ENCODE results near the gene MOB3B.

MOB3B gene

DNA sequence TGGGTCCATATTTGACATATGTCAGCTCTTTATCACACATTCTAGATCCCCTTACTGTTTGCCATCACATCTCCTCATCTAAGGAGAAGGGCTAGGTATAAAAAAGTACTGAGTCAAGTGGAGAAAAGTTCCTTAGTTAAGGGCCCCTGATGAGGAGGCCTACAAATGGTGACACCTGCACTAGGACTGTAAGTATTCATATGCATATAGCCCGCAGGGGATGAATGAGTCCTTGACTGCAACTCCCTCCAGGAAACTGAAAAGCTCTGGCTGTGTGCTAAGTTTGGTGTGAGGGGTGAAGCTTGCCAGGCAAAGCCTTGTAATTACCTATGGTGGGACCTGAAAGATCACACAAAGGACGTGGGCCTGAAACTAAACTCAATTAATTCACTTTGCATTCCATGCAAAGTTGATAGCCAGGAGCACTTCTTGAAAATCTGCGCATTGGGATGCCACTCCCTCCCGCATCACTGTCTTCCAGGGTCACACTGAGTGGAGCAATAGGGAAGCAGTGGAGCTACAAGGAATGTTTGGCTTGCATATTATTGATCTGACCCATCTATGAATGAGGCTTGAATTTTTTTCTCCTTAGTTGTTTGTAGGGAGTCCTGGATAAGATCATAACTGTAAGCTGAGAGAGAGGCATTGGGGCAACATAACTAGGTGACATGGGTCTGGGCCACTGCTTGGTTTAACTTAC is 220.8 kb downstream of the MOB3B start:
- ChIA-PET CTCF (no interaction called here), POLR2A (no interaction called here)
- H3K36me3 ChIP-seq (ENCODE audit: control insufficient read depth in 2 of 2, insufficient read depth in 1 of 2, low read length in 2 of 2), result no peaks in the 10 kb centered on the region
- H3K9me3 ChIP-seq (ENCODE audit: control insufficient read depth, insufficient read depth, low read depth, low read length), result no peaks in the 10 kb centered on the region
- TF ChIP-seq GLI2 (tag by site-specific recombination; IDR thresholded peaks at IDR 0.05; ENCODE audit: borderline replicate concordance, low read depth) (no peak), ZFP69B (tag by site-specific recombination; IDR thresholded peaks at IDR 0.05) (no peak), ZNF239 (tag by site-specific recombination; IDR thresholded peaks at IDR 0.05) (no peak), ZNF747 (tag by site-specific recombination; IDR thresholded peaks at IDR 0.05) (no peak), ZBTB7A (tag by site-specific recombination; IDR thresholded peaks at IDR 0.05; ENCODE audit: low read depth) (no peak), ZNF184 (tag by site-specific recombination; IDR thresholded peaks at IDR 0.05) (no peak), ZNF624 (tag by site-specific recombination; IDR thresholded peaks at IDR 0.05) (no peak), ZNF175 (tag by site-specific recombination; IDR thresholded peaks at IDR 0.05) (no peak), SP3 (tag by site-specific recombination; IDR thresholded peaks at IDR 0.05) (no peak), ZNF48 (tag by site-specific recombination; IDR thresholded peaks at IDR 0.05) (no peak), ZNF776 (tag by site-specific recombination; IDR thresholded peaks at IDR 0.05; ENCODE audit: borderline replicate concordance) (no peak), ZNF169 (tag by site-specific recombination; IDR thresholded peaks at IDR 0.05) (no peak), ZNF585B (tag by site-specific recombination; IDR thresholded peaks at IDR 0.05) (no peak), ZNF623 (tag by site-specific recombination; IDR thresholded peaks at IDR 0.05) (no peak), ZFP37 (tag by site-specific recombination; IDR thresholded peaks at IDR 0.05) (no peak)
- H3K4me1 ChIP-seq (ENCODE audit: control insufficient read depth, insufficient read depth, low read length), result no peaks in the 10 kb centered on the region
- no peak overlapping the region for H3K27ac ChIP-seq (ENCODE audit: extremely low read depth, low read depth, low read length)
- no peak overlapping the region for H3K4me3 ChIP-seq (ENCODE audit: low read depth, low read length)

DNA sequence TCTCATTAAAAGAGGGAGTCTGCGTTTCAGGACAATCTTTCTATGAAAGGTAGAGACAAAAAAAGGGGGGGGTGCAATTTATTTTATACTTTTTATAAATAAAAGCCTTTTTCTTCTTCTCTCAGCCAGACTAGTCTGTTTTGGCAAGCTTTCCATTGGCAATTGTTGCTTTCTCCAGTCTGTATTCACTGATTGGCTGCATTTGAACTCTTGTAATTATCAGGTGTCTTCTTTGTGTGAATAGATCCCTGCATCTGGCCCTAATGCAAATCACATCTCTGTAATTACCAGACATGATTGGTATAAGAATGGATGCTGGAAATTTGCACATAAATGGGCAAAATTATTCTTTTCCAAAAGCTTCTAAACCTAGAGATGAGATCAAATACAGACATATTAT is 225.1 kb downstream of the MOB3B start:
- ChIA-PET POLR2A (no interaction called here), CTCF (interaction anchor here (1.1 to 1.7 kb wide), 3 partner anchors 27 to 272 kb away, joined by 3 to 4 read pairs (median 3); no protein-coding TSS in a partner anchor)
- no peaks in the 10 kb centered on the region for H3K9me3 ChIP-seq (ENCODE audit: control insufficient read depth, insufficient read depth, low read depth, low read length)
- no peaks in the 10 kb centered on the region for H3K36me3 ChIP-seq (ENCODE audit: control insufficient read depth in 2 of 2, insufficient read depth in 1 of 2, low read length in 2 of 2)
- no peak overlapping the region for H3K27ac ChIP-seq (ENCODE audit: extremely low read depth, low read depth, low read length)
- no peaks in the 10 kb centered on the region for H3K4me1 ChIP-seq (ENCODE audit: control insufficient read depth, insufficient read depth, low read length)
- H3K4me3 ChIP-seq (ENCODE audit: low read depth, low read length), result no peak overlapping the region
- TF ChIP-seq ZNF24 (tag by site-specific recombination; IDR thresholded peaks at IDR 0.05) (no peak), ZNF558 (tag by site-specific recombination; IDR thresholded peaks at IDR 0.05) (no peak), ZNF585B (tag by site-specific recombination; IDR thresholded peaks at IDR 0.05) (no peak), ZNF114 (tag by site-specific recombination; IDR thresholded peaks at IDR 0.05) (no peak), ZNF140 (tag by site-specific recombination; IDR thresholded peaks at IDR 0.05) (no peak)
- TF ChIP-seq, protein P1, sequence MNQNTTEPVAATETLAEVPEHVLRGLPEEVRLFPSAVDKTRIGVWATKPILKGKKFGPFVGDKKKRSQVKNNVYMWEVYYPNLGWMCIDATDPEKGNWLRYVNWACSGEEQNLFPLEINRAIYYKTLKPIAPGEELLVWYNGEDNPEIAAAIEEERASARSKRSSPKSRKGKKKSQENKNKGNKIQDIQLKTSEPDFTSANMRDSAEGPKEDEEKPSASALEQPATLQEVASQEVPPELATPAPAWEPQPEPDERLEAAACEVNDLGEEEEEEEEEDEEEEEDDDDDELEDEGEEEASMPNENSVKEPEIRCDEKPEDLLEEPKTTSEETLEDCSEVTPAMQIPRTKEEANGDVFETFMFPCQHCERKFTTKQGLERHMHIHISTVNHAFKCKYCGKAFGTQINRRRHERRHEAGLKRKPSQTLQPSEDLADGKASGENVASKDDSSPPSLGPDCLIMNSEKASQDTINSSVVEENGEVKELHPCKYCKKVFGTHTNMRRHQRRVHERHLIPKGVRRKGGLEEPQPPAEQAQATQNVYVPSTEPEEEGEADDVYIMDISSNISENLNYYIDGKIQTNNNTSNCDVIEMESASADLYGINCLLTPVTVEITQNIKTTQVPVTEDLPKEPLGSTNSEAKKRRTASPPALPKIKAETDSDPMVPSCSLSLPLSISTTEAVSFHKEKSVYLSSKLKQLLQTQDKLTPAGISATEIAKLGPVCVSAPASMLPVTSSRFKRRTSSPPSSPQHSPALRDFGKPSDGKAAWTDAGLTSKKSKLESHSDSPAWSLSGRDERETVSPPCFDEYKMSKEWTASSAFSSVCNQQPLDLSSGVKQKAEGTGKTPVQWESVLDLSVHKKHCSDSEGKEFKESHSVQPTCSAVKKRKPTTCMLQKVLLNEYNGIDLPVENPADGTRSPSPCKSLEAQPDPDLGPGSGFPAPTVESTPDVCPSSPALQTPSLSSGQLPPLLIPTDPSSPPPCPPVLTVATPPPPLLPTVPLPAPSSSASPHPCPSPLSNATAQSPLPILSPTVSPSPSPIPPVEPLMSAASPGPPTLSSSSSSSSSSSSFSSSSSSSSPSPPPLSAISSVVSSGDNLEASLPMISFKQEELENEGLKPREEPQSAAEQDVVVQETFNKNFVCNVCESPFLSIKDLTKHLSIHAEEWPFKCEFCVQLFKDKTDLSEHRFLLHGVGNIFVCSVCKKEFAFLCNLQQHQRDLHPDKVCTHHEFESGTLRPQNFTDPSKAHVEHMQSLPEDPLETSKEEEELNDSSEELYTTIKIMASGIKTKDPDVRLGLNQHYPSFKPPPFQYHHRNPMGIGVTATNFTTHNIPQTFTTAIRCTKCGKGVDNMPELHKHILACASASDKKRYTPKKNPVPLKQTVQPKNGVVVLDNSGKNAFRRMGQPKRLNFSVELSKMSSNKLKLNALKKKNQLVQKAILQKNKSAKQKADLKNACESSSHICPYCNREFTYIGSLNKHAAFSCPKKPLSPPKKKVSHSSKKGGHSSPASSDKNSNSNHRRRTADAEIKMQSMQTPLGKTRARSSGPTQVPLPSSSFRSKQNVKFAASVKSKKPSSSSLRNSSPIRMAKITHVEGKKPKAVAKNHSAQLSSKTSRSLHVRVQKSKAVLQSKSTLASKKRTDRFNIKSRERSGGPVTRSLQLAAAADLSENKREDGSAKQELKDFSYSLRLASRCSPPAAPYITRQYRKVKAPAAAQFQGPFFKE (tag by site-specific recombination; IDR thresholded peaks at IDR 0.05; ENCODE audit: borderline replicate concordance), result no peak
- TF ChIP-seq, protein P2, sequence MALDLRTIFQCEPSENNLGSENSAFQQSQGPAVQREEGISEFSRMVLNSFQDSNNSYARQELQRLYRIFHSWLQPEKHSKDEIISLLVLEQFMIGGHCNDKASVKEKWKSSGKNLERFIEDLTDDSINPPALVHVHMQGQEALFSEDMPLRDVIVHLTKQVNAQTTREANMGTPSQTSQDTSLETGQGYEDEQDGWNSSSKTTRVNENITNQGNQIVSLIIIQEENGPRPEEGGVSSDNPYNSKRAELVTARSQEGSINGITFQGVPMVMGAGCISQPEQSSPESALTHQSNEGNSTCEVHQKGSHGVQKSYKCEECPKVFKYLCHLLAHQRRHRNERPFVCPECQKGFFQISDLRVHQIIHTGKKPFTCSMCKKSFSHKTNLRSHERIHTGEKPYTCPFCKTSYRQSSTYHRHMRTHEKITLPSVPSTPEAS (tag by site-specific recombination; IDR thresholded peaks at IDR 0.05), result no peak
- TF ChIP-seq, protein P3, sequence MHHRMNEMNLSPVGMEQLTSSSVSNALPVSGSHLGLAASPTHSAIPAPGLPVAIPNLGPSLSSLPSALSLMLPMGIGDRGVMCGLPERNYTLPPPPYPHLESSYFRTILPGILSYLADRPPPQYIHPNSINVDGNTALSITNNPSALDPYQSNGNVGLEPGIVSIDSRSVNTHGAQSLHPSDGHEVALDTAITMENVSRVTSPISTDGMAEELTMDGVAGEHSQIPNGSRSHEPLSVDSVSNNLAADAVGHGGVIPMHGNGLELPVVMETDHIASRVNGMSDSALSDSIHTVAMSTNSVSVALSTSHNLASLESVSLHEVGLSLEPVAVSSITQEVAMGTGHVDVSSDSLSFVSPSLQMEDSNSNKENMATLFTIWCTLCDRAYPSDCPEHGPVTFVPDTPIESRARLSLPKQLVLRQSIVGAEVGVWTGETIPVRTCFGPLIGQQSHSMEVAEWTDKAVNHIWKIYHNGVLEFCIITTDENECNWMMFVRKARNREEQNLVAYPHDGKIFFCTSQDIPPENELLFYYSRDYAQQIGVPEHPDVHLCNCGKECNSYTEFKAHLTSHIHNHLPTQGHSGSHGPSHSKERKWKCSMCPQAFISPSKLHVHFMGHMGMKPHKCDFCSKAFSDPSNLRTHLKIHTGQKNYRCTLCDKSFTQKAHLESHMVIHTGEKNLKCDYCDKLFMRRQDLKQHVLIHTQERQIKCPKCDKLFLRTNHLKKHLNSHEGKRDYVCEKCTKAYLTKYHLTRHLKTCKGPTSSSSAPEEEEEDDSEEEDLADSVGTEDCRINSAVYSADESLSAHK (tag by site-specific recombination; IDR thresholded peaks at IDR 0.05), result no peak
- TF ChIP-seq, protein P4, sequence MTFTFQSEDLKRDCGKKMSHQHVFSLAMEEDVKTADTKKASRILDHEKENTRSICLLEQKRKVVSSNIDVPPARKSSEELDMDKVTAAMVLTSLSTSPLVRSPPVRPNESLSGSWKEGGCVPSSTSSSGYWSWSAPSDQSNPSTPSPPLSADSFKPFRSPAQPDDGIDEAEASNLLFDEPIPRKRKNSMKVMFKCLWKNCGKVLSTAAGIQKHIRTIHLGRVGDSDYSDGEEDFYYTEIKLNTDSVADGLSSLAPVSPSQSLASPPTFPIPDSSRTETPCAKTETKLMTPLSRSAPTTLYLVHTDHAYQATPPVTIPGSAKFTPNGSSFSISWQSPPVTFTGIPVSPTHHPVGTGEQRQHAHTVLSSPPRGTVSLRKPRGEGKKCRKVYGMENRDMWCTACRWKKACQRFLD (tag by site-specific recombination; IDR thresholded peaks at IDR 0.05), result no peak
- TF ChIP-seq, protein P5, sequence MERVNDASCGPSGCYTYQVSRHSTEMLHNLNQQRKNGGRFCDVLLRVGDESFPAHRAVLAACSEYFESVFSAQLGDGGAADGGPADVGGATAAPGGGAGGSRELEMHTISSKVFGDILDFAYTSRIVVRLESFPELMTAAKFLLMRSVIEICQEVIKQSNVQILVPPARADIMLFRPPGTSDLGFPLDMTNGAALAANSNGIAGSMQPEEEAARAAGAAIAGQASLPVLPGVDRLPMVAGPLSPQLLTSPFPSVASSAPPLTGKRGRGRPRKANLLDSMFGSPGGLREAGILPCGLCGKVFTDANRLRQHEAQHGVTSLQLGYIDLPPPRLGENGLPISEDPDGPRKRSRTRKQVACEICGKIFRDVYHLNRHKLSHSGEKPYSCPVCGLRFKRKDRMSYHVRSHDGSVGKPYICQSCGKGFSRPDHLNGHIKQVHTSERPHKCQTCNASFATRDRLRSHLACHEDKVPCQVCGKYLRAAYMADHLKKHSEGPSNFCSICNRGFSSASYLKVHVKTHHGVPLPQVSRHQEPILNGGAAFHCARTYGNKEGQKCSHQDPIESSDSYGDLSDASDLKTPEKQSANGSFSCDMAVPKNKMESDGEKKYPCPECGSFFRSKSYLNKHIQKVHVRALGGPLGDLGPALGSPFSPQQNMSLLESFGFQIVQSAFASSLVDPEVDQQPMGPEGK (tag by site-specific recombination; IDR thresholded peaks at IDR 0.05), result no peak

Data from HEK293 (cell line).